Keratinocyte (primary cell): ENCODE data around the gene CBFA2T3. TPM values are rescaled to one million over a fixed set of nuclear protein-coding genes. Genes with fewer than 3 reads are reported as not detected.

Experiments used
- DNase-seq: peaks from one replicate; pipeline ENCODE4 v3.0.0-alpha.2; 2011; ENCODE audit warnings: low read depth, missing footprints, low spot score
- FAIRE-seq: peaks from 2 replicates; lab custom pipeline; 2011; peaks lifted over from hg19 to GRCh38; lab: Jason Lieb, UNC
- H2AFZ ChIP-seq: 2 replicates; pipeline ENCODE4 v1.6.0; 2012; ENCODE audit warnings: low read length, control low read depth, inconsistent platforms; ENCODE audit not compliant: control insufficient read depth
- H3K27ac ChIP-seq: 2 replicates; pipeline ENCODE4 v1.5.1; 2011; ENCODE audit warnings: low read length; ENCODE audit not compliant: control insufficient read depth, insufficient read depth
- H3K27me3 ChIP-seq: 3 replicates; pipeline ENCODE4 v1.6.0; 2011; ENCODE audit warnings: low read length; ENCODE audit not compliant: control insufficient read depth, insufficient read depth; ENCODE audit errors: extremely low read depth
- H3K36me3 ChIP-seq, 2 experiments: 2 replicates in 1 of 2; 3 replicates in 1 of 2; pipeline ENCODE4 v1.5.1; 2011; ENCODE audit warnings: low read length in 2 of 2, mild to moderate bottlenecking in 1 of 2; ENCODE audit not compliant: control insufficient read depth in 2 of 2, insufficient read depth in 2 of 2; ENCODE audit errors: extremely low read depth in 1 of 2
- H3K4me1 ChIP-seq: 3 replicates; pipeline ENCODE4 v1.5.1; 2011; ENCODE audit warnings: low read length; ENCODE audit not compliant: control insufficient read depth, insufficient read depth; ENCODE audit errors: extremely low read depth
- H3K4me2 ChIP-seq: 3 replicates; pipeline ENCODE4 v1.6.0; 2011; ENCODE audit warnings: low read depth, low read length; ENCODE audit not compliant: control insufficient read depth, insufficient read depth; ENCODE audit errors: extremely low read depth
- H3K4me3 ChIP-seq, 3 experiments: fragments of 200-600 bp in 1 of 3; sonication (generic) in 1 of 3; 2 replicates in 2 of 3; 3 replicates in 1 of 3; pipeline ENCODE4 v1.5.1; 2011 to 2016; ENCODE audit warnings: low read length in 3 of 3, mild to moderate bottlenecking in 3 of 3, control low read depth in 2 of 3, inconsistent platforms in 1 of 3, low read depth in 1 of 3, mixed read lengths in 1 of 3, mixed run types in 1 of 3, moderate library complexity in 1 of 3; ENCODE audit not compliant: control insufficient read depth in 2 of 3, insufficient read depth in 2 of 3; ENCODE audit errors: extremely low read depth in 1 of 3
- H3K79me2 ChIP-seq: 2 replicates; pipeline ENCODE4 v1.6.0; 2012; ENCODE audit warnings: low read length; ENCODE audit not compliant: control insufficient read depth, insufficient read depth
- H3K9ac ChIP-seq: 3 replicates; pipeline ENCODE4 v1.6.0; 2011; ENCODE audit warnings: low read length; ENCODE audit not compliant: control insufficient read depth, insufficient read depth; ENCODE audit errors: extremely low read depth
- H3K9me1 ChIP-seq: 3 replicates; pipeline ENCODE4 v1.6.0; 2011; ENCODE audit warnings: low read length; ENCODE audit not compliant: control insufficient read depth, insufficient read depth; ENCODE audit errors: extremely low read depth
- H3K9me3 ChIP-seq: 2 replicates; pipeline ENCODE4 v1.5.1; 2012; ENCODE audit warnings: low read depth, low read length; ENCODE audit not compliant: control insufficient read depth
- H4K20me1 ChIP-seq: 3 replicates; pipeline ENCODE4 v1.6.0; 2011; ENCODE audit warnings: low read length; ENCODE audit not compliant: control insufficient read depth, insufficient read depth; ENCODE audit errors: extremely low read depth
- CTCF ChIP-seq, 3 experiments: IDR thresholded peaks in 1 of 3; conservative IDR thresholded peaks in 1 of 3; optimal IDR thresholded peaks in 1 of 3; 2 replicates in 2 of 3; 3 replicates in 1 of 3; pipeline versions ENCODE3 to v1.5.1; 2011; ENCODE audit warnings: low read length in 3 of 3, mild to moderate bottlenecking in 3 of 3, moderate library complexity in 2 of 3, control low read depth in 1 of 3, inconsistent platforms in 1 of 3; ENCODE audit not compliant: insufficient read depth in 2 of 3; ENCODE audit errors: extremely low read depth in 1 of 3
- EZH2 ChIP-seq: IDR thresholded peaks from one replicate; pipeline ENCODE4 v1.6.1; 2012; ENCODE audit warnings: inconsistent platforms, mild to moderate bottlenecking, low read length, moderate library complexity
- dilution Hi-C: fragments of 300-500 bp; cut with MboI; formaldehyde crosslinking; loops from one replicate; pipeline ENCODE4 v1.7.0; 2020; ENCODE audit warnings: low sequenced_read_pairs; ENCODE audit not compliant: extremely low pct_ligation_motif_present
- polyA plus RNA-seq, 5 experiments: library from polyadenylated mRNA; depleted of rRNA in 3 of 5; stranded (reverse) in 3 of 5; stranded (forward) in 1 of 5; unstranded in 1 of 5; fragments of >200 nt; gene quantifications; 1 replicate in 1 of 5; 2 replicates in 3 of 5; 3 replicates in 1 of 5; pipeline versions ENCODE4 v1.2.1 to v1.2.3, GENCODE V29; 2011 to 2012; ENCODE audit warnings: missing spikeins in 2 of 5, low read depth in 1 of 5, low replicate concordance in 1 of 5

The CBFA2T3 gene
- polyA plus RNA-seq, 1 donor (not counting 4 experiments of a cell fraction or from before 2014, with no cell fraction given): 0.08 TPM

GRCh38 chr16:88888461-88889387 is 88.3 kb downstream of the CBFA2T3 start:
- H3K79me2 ChIP-seq: no peaks in the 10 kb centered on the region
- H3K4me1 ChIP-seq: no peaks in the 10 kb centered on the region
- H3K9ac ChIP-seq: no peak overlapping the region
- FAIRE-seq (no peak), DNase-seq (no peak)
- H3K36me3 ChIP-seq: no peaks in the 10 kb centered on the region
- no peak overlapping the region for H3K4me3 ChIP-seq
- no peaks in the 10 kb centered on the region for H3K9me1 ChIP-seq
- no peaks in the 10 kb centered on the region for H4K20me1 ChIP-seq
- H3K27ac ChIP-seq: no peak overlapping the region
- H3K4me2 ChIP-seq: no peak overlapping the region
- no peak for TF ChIP-seq EZH2
- no peak for TF ChIP-seq CTCF (optimal IDR thresholded peaks at IDR 0.05 in 1 of 3, IDR thresholded peaks at IDR 0.05 in 1 of 3, conservative IDR thresholded peaks at IDR 0.05 in 1 of 3; ENCODE audit: extremely low read depth in 1 of 3, insufficient read depth in 2 of 3, low read length in 3 of 3)
- no peaks in the 10 kb centered on the region for H3K9me3 ChIP-seq
- no peak overlapping the region for H2AFZ ChIP-seq
- peaks cover 19% of the 10 kb centered on the region for H3K27me3 ChIP-seq
- dilution Hi-C loops: no loop called here

GRCh38 chr16:88888057-88888456 is 89.0 kb downstream of the CBFA2T3 start:
- Histone ChIP-seq H3K79me2 (no peaks in the 10 kb centered on the region), H3K9me3 (no peaks in the 10 kb centered on the region), H3K27ac (no peak overlapping the region), H3K4me3 (no peak overlapping the region), H4K20me1 (no peaks in the 10 kb centered on the region), H3K9ac (no peak overlapping the region), H3K36me3 (no peaks in the 10 kb centered on the region), H3K4me1 (no peaks in the 10 kb centered on the region), H3K9me1 (no peaks in the 10 kb centered on the region), H3K4me2 (no peak overlapping the region), H3K27me3 (peaks cover 24% of the 10 kb centered on the region), H2AFZ (no peak overlapping the region)
- no peak for FAIRE-seq
- dilution Hi-C loops: no loop called here
- DNase-seq: no peak
- TF ChIP-seq EZH2: no peak
- no peak for TF ChIP-seq CTCF (optimal IDR thresholded peaks at IDR 0.05 in 1 of 3, IDR thresholded peaks at IDR 0.05 in 1 of 3, conservative IDR thresholded peaks at IDR 0.05 in 1 of 3; ENCODE audit: extremely low read depth in 1 of 3, insufficient read depth in 2 of 3, low read length in 3 of 3)
